ENCODE measurements around the gene MCM8. TPM values are rescaled to one million over a fixed set of nuclear protein-coding genes. Genes with fewer than 3 reads are reported as not detected.

The MCM8 gene
- total and polyA plus RNA-seq, 9 of the 15 experiments (the other 6 are each of a cell fraction or from before 2014, with no cell fraction given), result 4.5 to 43.8 (median 25.4) TPM

- BruUV-seq (replicated peaks), result no TSS peak
- POLR2A ChIA-PET, result interaction anchor here (1.0 kb wide), 1 partner anchor 12 kb away, joined by 3 read pairs; no protein-coding TSS in a partner anchor
Measured at GRCh38 chr20:5968462-5968861, 18.0 kb downstream of the MCM8 start.

GRCh38 chr20:5969348-5969935 lies 19.0 kb downstream of the MCM8 start:
- ChIA-PET POLR2A (no interaction called here), CTCF (ENCODE audit: low intra/inter-chr PET ratio) (no interaction called here)
- H3K9me1 ChIP-seq (ENCODE audit: control insufficient read depth, insufficient read depth, low read length), result no peaks in the 10 kb centered on the region
- no peaks in the 10 kb centered on the region for H4K20me1 ChIP-seq (replicated peaks; ENCODE audit: control insufficient read depth, insufficient read depth, low read length)
- no peak for DNase-seq (ENCODE audit: extremely low read depth in 1 of 4, low spot score in 3 of 4)
- intact Hi-C loops (cut with micrococcal nuclease), result no loop called here
- H3K36me3 ChIP-seq (ENCODE audit: control insufficient read depth, insufficient read depth, low read length), result peaks cover 71% of the 10 kb centered on the region
- no peak for ATAC-seq
- in situ Hi-C loops (cut with MboI), result no loop called here
- no peak overlapping the region for H3K9ac ChIP-seq (ENCODE audit: insufficient read depth in 1 of 2, low read depth in 2 of 2, low read length in 2 of 2)
- no peaks in the 10 kb centered on the region for H3K4me1 ChIP-seq (replicated peaks in 1 of 2; ENCODE audit: control insufficient read depth in 2 of 2, insufficient read depth in 2 of 2, low read length in 2 of 2)
- no peaks in the 10 kb centered on the region for H3K9me3 ChIP-seq (replicated peaks; ENCODE audit: control insufficient read depth, insufficient read depth, low read depth, low read length)
- no peaks in the 10 kb centered on the region for H3K27me3 ChIP-seq (ENCODE audit: control insufficient read depth in 2 of 2, insufficient read depth in 2 of 2, low read length in 2 of 2)
- no peak overlapping the region for H3K27ac ChIP-seq (ENCODE audit: extremely low read depth, low read depth, low read length)
- FAIRE-seq, result no peak
- TF ChIP-seq ZNF384 (IDR thresholded peaks at IDR 0.05; ENCODE audit: low read depth, low read length) (no peak), MBD1 (CRISPR knock-in tag; IDR thresholded peaks at IDR 0.05) (no peak), ZC3H4 (CRISPR knock-in tag; IDR thresholded peaks at IDR 0.05; ENCODE audit: borderline replicate concordance) (no peak), ZFP36 (IDR thresholded peaks at IDR 0.05; ENCODE audit: low read depth, low read length, partially characterized antibody) (no peak)
- no peaks in the 10 kb centered on the region for H3K79me2 ChIP-seq (ENCODE audit: control insufficient read depth, insufficient read depth, low read length)
- no peak overlapping the region for H3K4me2 ChIP-seq (ENCODE audit: insufficient read depth, low read length)
- H3K4me3 ChIP-seq, result no peak overlapping the region
- H2AFZ ChIP-seq (ENCODE audit: low read depth, low read length), result no peak overlapping the region
- 100% methylated on average over 3 of the region's 9 CpGs for WGBS (ENCODE audit: insufficient coverage, low coverage, missing lambda C conversion rate)
- BruUV-seq (replicated peaks), result no TSS peak

More at GRCh38 chr20:5968462-5968861, 18.0 kb downstream of the MCM8 start:
- TF ChIP-seq CAMTA2 (CRISPR knock-in tag; conservative IDR thresholded peaks at IDR 0.05) (no peak), GTF2F1 (IDR thresholded peaks at IDR 0.05; ENCODE audit: low read depth, low read length) (no peak), ZFP1 (CRISPR knock-in tag; IDR thresholded peaks at IDR 0.05) (no peak)
- H3K79me2 ChIP-seq (ENCODE audit: control insufficient read depth, insufficient read depth, low read length), result no peaks in the 10 kb centered on the region
- intact Hi-C loops (cut with micrococcal nuclease) (no loop called here), in situ Hi-C loops (cut with MboI) (no loop called here)
- H2AFZ ChIP-seq (ENCODE audit: low read depth, low read length), result no peak overlapping the region
- no peak for FAIRE-seq
- no peak overlapping the region for H3K4me3 ChIP-seq
- no peak overlapping the region for H3K9ac ChIP-seq (ENCODE audit: insufficient read depth in 1 of 2, low read depth in 2 of 2, low read length in 2 of 2)
- no peaks in the 10 kb centered on the region for H3K9me1 ChIP-seq (ENCODE audit: control insufficient read depth, insufficient read depth, low read length)
- CTCF ChIA-PET (ENCODE audit: low intra/inter-chr PET ratio), result no interaction called here
- DNase-seq (ENCODE audit: extremely low read depth in 1 of 4, low spot score in 3 of 4), result no peak
- no peaks in the 10 kb centered on the region for H3K9me3 ChIP-seq (replicated peaks; ENCODE audit: control insufficient read depth, insufficient read depth, low read depth, low read length)
- H3K27me3 ChIP-seq (ENCODE audit: control insufficient read depth in 2 of 2, insufficient read depth in 2 of 2, low read length in 2 of 2), result no peaks in the 10 kb centered on the region
- no peak overlapping the region for H3K4me2 ChIP-seq (ENCODE audit: insufficient read depth, low read length)
- H3K4me1 ChIP-seq (replicated peaks in 1 of 2; ENCODE audit: control insufficient read depth in 2 of 2, insufficient read depth in 2 of 2, low read length in 2 of 2), result no peaks in the 10 kb centered on the region
- H3K27ac ChIP-seq (ENCODE audit: extremely low read depth, low read depth, low read length), result no peak overlapping the region
- ATAC-seq, result no peak
- no peaks in the 10 kb centered on the region for H4K20me1 ChIP-seq (replicated peaks; ENCODE audit: control insufficient read depth, insufficient read depth, low read length)
- peaks cover 74% of the 10 kb centered on the region for H3K36me3 ChIP-seq (ENCODE audit: control insufficient read depth, insufficient read depth, low read length)
- 97% methylated on average over 3 of the region's 3 CpGs for WGBS (ENCODE audit: insufficient coverage, low coverage, missing lambda C conversion rate)
